Inflammatory macrophage treated with lipopolysaccharide for 4 hours (primary cell): ENCODE results near the gene C9orf43.

Source experiments
- DNase-seq: peaks from one replicate; pipeline ENCODE4 v3.0.0-alpha.2; 2020

C9orf43 gene

DNA sequence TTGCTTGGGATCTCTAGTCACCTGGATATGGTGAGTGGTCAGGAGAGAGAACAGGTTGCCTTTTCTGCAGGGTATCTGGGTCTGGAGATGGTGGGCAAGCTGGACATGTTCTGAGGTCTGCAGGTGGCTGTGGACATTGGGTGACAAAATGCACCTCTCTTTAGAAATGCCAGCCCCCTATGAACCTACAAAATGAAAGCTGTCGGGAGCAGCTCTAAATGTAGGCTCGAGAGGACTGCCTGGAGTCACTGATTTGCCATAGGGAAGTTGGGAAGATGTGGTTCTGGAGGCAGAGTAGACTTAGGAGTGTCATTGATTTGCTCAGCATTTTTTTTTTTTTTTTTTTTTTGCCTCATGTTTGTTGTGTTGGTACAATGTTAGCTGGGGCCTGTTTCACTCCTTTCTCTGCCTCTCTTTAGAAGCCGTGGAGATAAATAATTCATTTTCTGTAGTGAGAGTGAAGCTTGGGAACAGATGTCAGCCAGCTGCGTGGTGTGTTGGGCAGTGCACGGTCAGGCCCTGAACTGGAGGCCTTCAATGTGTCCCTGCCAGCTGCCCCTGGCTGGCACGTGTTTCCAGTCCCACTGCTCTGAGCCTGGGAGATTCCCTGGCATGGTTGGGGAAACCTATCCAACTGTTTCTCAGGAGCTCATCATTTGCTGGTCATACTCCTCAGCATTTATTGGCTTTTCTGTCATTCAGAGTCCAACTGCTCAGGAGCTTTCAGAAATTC lies 58.3 kb downstream of the C9orf43 start:
- no peak for DNase-seq

GRCh38 chr9:113471143-113471542 lies 60.6 kb downstream of the C9orf43 start:
- DNase-seq = no peak

DNA sequence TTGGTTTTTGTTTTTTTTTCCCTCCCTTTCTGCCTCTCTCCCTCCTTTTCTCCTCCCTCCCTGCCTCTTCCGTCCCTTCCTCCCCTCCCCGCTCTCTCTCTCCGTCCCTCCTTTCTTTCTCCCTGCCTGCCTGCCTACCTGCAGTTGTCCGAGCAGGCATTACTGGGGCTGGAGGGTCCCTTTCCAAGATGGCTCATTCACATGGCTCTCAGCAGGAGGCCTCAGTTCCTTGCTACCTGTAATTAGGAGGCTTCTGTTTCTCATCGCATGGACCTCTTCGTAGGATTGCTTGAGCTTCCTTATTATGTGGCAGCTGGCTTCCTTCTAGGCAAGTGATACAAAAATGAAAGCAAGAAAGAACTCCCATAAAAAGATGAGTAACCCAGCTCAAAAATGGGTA lies 61.0 kb downstream of the C9orf43 start:
- DNase-seq = no peak

- DNase-seq = no peak
Observed at GRCh38 chr9:113472199-113472598, 61.7 kb downstream of the C9orf43 start.

GRCh38 chr9:113474360-113475028 lies 63.9 kb downstream of the C9orf43 start:
- DNase-seq = no peak

- no peak for DNase-seq
Observed at GRCh38 chr9:113475031-113475430, 64.5 kb downstream of the C9orf43 start.

- no peak for DNase-seq
Observed at GRCh38 chr9:113475992-113476391, 65.4 kb downstream of the C9orf43 start.

GRCh38 chr9:113476511-113476916 lies 66.0 kb downstream of the C9orf43 start:
- no peak for DNase-seq

GRCh38 chr9:113477058-113477457 lies 66.5 kb downstream of the C9orf43 start:
- DNase-seq = no peak

DNA sequence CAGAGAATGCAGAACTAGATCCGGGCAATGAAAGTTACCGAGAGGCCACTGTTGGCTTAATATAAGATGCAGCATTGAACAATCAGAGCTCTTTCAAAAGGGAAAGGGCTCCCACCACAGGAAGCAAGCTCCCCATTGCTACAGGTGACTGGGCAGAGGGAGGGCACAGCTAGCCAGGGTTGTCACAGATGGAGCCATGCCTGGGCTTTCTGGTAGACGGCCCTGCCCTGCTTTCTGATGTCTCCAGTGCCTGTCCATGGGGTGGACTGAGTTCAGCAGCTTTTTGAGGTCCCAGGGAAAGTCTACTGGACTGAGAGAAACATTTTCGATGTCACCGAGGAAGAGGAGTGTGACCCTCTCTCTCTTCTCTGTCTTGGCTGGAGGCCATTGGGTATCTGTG lies 67.1 kb downstream of the C9orf43 start:
- DNase-seq = no peak

- no peak for DNase-seq
Observed at GRCh38 chr9:113479174-113479621, 68.7 kb downstream of the C9orf43 start.
